ENCODE results near the gene ADGRD1.

The ADGRD1 gene

DNA sequence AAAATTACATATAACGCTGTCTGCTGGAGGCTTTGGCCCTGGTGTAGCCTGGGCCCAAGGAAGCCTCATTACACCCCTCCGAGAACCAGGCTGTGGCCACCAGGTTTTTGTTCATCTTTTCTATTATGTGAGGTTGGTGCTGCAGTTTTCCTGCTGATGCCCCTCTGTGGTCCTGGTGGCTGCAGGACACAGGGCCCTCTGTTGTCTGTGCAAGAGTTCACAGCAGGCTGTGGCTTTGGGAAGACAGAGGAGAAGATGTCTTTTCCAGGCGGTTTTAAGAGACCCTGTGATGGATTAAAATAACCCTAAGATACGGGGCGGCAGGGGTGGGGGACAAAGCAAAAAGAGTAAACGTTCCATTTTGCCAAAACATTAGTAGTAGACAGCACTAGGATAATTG is 121.5 kb downstream of the ADGRD1 start:
- Histone ChIP-seq H3K9ac (ENCODE audit: insufficient read length) (no peak overlapping the region), H3K4me3 (no peak overlapping the region), H3K9me3 (ENCODE audit: low read depth, low read length) (no peaks in the 10 kb centered on the region), H3K27ac (no peak overlapping the region), H3K36me3 (ENCODE audit: insufficient read depth, low read length) (no peaks in the 10 kb centered on the region)
- no peak for DNase-seq (ENCODE audit: low read depth, low spot score)
- no peak for TF ChIP-seq FOXP2 (optimal IDR thresholded peaks at IDR 0.05; ENCODE audit: control extremely low read depth, extremely low read length, insufficient read depth)
- TF ChIP-seq EZH2 (IDR thresholded peaks at IDR 0.05): no peak
- TF ChIP-seq POLR2AphosphoS5 (IDR thresholded peaks at IDR 0.05; ENCODE audit: borderline replicate concordance, low read depth, low read length): no peak

DNA sequence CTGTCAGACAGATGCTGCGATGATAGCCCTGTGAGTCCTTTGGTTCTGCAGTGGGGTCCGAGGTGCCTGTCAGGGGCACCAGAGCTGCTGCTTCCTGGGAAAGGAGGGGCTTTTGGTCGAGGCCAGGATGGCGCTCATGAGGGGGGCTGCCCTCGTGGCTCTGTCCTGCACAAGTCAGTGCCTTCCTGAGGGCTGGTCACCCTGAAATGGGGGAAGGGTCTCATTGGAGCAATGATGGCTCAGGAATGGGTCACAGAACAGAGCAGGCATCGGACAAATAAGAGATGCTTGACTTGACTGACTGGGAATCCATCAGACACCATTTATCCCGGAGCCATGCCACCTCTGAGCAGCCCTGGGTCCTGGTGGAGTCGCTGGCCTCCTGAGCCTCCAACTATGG is 121.9 kb downstream of the ADGRD1 start:
- H3K4me3 ChIP-seq: no peak overlapping the region
- TF ChIP-seq EZH2 (IDR thresholded peaks at IDR 0.05): no peak
- TF ChIP-seq FOXP2 (optimal IDR thresholded peaks at IDR 0.05; ENCODE audit: control extremely low read depth, extremely low read length, insufficient read depth): no peak
- TF ChIP-seq POLR2AphosphoS5 (IDR thresholded peaks at IDR 0.05; ENCODE audit: borderline replicate concordance, low read depth, low read length): no peak
- DNase-seq (ENCODE audit: low read depth, low spot score): no peak
- no peaks in the 10 kb centered on the region for H3K36me3 ChIP-seq (ENCODE audit: insufficient read depth, low read length)
- H3K27ac ChIP-seq: no peak overlapping the region
- H3K9ac ChIP-seq (ENCODE audit: insufficient read length): no peak overlapping the region
- no peaks in the 10 kb centered on the region for H3K9me3 ChIP-seq (ENCODE audit: low read depth, low read length)

GRCh38 chr12:131076296-131076695 is 122.6 kb downstream of the ADGRD1 start:
- H3K4me3 ChIP-seq: no peak overlapping the region
- H3K9me3 ChIP-seq (ENCODE audit: low read depth, low read length): no peaks in the 10 kb centered on the region
- no peak overlapping the region for H3K27ac ChIP-seq
- no peak for DNase-seq (ENCODE audit: low read depth, low spot score)
- H3K36me3 ChIP-seq (ENCODE audit: insufficient read depth, low read length): no peaks in the 10 kb centered on the region
- no peak overlapping the region for H3K9ac ChIP-seq (ENCODE audit: insufficient read length)
- no peak for TF ChIP-seq POLR2AphosphoS5 (IDR thresholded peaks at IDR 0.05; ENCODE audit: borderline replicate concordance, low read depth, low read length)
- no peak for TF ChIP-seq FOXP2 (optimal IDR thresholded peaks at IDR 0.05; ENCODE audit: control extremely low read depth, extremely low read length, insufficient read depth)
- no peak for TF ChIP-seq EZH2 (IDR thresholded peaks at IDR 0.05)

GRCh38 chr12:131076791-131077747 is 123.4 kb downstream of the ADGRD1 start:
- Histone ChIP-seq H3K9ac (ENCODE audit: insufficient read length) (no peak overlapping the region), H3K9me3 (ENCODE audit: low read depth, low read length) (no peaks in the 10 kb centered on the region), H3K4me3 (no peak overlapping the region), H3K27ac (no peak overlapping the region), H3K36me3 (ENCODE audit: insufficient read depth, low read length) (no peaks in the 10 kb centered on the region)
- no peak for TF ChIP-seq FOXP2 (optimal IDR thresholded peaks at IDR 0.05; ENCODE audit: control extremely low read depth, extremely low read length, insufficient read depth)
- no peak for TF ChIP-seq EZH2 (IDR thresholded peaks at IDR 0.05)
- TF ChIP-seq POLR2AphosphoS5 (IDR thresholded peaks at IDR 0.05; ENCODE audit: borderline replicate concordance, low read depth, low read length): no peak
- DNase-seq (ENCODE audit: low read depth, low spot score): no peak

DNA sequence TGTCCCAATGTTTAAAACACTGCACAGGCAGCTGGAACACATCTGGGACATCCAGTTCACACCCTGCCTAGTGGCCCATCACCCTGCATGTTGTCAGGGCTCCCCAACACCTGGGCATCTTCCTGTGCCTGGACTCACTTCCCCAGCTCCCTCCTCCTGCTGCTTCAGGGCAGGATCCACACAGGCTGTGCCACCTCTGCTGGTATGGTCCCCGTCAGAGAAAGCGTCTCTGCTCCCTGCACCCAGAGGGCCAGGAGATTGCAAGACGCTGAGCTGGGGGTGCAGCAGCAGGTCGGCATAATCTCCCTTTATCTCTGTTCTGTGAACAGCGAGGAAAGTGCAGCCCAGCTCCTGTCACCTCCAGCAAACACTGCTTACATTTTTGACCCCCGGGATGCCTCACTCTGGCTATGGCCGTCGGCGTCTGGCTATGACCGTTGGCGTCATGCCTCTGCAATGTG is 124.3 kb downstream of the ADGRD1 start:
- Histone ChIP-seq H3K27ac (no peak overlapping the region), H3K9me3 (ENCODE audit: low read depth, low read length) (no peaks in the 10 kb centered on the region), H3K36me3 (ENCODE audit: insufficient read depth, low read length) (no peaks in the 10 kb centered on the region), H3K9ac (ENCODE audit: insufficient read length) (no peak overlapping the region), H3K4me3 (no peak overlapping the region)
- DNase-seq (ENCODE audit: low read depth, low spot score): no peak
- no peak for TF ChIP-seq POLR2AphosphoS5 (IDR thresholded peaks at IDR 0.05; ENCODE audit: borderline replicate concordance, low read depth, low read length)
- no peak for TF ChIP-seq EZH2 (IDR thresholded peaks at IDR 0.05)
- TF ChIP-seq FOXP2 (optimal IDR thresholded peaks at IDR 0.05; ENCODE audit: control extremely low read depth, extremely low read length, insufficient read depth): no peak

GRCh38 chr12:131082290-131083194 is 128.8 kb downstream of the ADGRD1 start:
- TF ChIP-seq EZH2 (IDR thresholded peaks at IDR 0.05) (no peak), FOXP2 (optimal IDR thresholded peaks at IDR 0.05; ENCODE audit: control extremely low read depth, extremely low read length, insufficient read depth) (no peak), POLR2AphosphoS5 (IDR thresholded peaks at IDR 0.05; ENCODE audit: borderline replicate concordance, low read depth, low read length) (no peak)
- Histone ChIP-seq H3K4me3 (no peak overlapping the region), H3K9ac (ENCODE audit: insufficient read length) (no peak overlapping the region), H3K36me3 (ENCODE audit: insufficient read depth, low read length) (no peaks in the 10 kb centered on the region), H3K9me3 (ENCODE audit: low read depth, low read length) (no peaks in the 10 kb centered on the region), H3K27ac (no peak overlapping the region)
- DNase-seq (ENCODE audit: low read depth, low spot score): no peak

DNA sequence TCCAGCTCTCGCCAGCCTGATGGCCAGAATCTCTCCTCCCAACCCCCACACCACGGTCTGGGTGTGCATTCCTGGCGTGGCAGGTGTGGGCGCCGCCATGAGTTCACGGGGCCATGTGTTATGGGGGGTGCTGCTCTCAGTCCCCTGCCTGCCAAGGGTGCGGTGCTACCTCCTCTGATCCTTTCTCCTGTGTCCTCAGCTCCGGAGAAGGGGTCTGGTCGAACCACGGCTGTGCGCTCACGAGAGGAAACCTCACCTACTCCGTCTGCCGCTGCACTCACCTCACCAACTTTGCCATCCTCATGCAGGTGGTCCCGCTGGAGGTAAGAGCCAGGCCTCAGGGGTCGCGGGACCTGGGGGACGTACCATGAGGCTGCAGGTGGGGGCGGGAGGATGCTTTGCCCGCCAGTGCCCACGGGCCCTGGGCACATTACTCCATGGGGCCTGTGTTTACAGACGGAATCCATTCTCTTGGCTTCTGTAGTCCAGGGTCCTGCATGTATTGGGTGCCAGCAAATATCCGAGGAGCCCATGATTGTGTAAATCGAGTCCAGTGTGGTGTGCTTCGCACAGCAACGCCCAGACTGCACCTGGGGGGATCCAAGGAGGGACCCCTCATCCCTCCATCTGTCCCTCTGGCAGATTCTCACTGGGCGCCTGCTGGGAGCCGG is 130.8 kb downstream of the ADGRD1 start:
- Histone ChIP-seq H3K4me3 (no peak overlapping the region), H3K27ac (no peak overlapping the region), H3K9me3 (ENCODE audit: low read depth, low read length) (no peaks in the 10 kb centered on the region), H3K36me3 (ENCODE audit: insufficient read depth, low read length) (no peaks in the 10 kb centered on the region), H3K9ac (ENCODE audit: insufficient read length) (no peak overlapping the region)
- no peak for DNase-seq (ENCODE audit: low read depth, low spot score)
- TF ChIP-seq EZH2 (IDR thresholded peaks at IDR 0.05): no peak
- no peak for TF ChIP-seq FOXP2 (optimal IDR thresholded peaks at IDR 0.05; ENCODE audit: control extremely low read depth, extremely low read length, insufficient read depth)
- no peak for TF ChIP-seq POLR2AphosphoS5 (IDR thresholded peaks at IDR 0.05; ENCODE audit: borderline replicate concordance, low read depth, low read length)

Measured in SK-N-MC (cell line).